Mesothelial cell of epicardium (in vitro differentiated cells): ENCODE results near the gene PRCC. TPM values are rescaled to one million over a fixed set of nuclear protein-coding genes. Genes with fewer than 3 reads are reported as not detected.
A peak's percentile ranks its signal among the peaks of the same experiment; 100 is the strongest.

Experiments used
- DNase-seq, 2 experiments: peaks; one replicate each; pipeline ENCODE4 v3.0.0; 2021; ENCODE audit warnings: low spot score in 2 of 2; ENCODE audit not compliant: unreplicated experiment in 2 of 2
- H3K27ac Mint-ChIP-seq: 2 replicates; pipeline ENCODE4 v1.8.0; 2021; ENCODE audit warnings: mixed read lengths
- H3K27me3 Mint-ChIP-seq: 2 replicates; pipeline ENCODE4 v1.8.0; 2021; ENCODE audit warnings: low read depth, mixed read lengths
- H3K36me3 Mint-ChIP-seq: 2 replicates; pipeline ENCODE4 v1.8.0; 2021; ENCODE audit warnings: mixed read lengths
- H3K4me1 Mint-ChIP-seq: 2 replicates; pipeline ENCODE4 v1.8.0; 2021; ENCODE audit warnings: mixed read lengths
- H3K4me3 Mint-ChIP-seq: 2 replicates; pipeline ENCODE4 v1.8.0; 2021; ENCODE audit warnings: mild to moderate bottlenecking, moderate library complexity, mixed read lengths
- H3K9me3 Mint-ChIP-seq: 2 replicates; pipeline ENCODE4 v1.8.0; 2021; ENCODE audit warnings: mixed read lengths
- total RNA-seq: library from RNA; stranded (reverse); gene quantifications from 3 replicates; pipeline ENCODE4 v1.2.1, GENCODE V29; 2021
- TF ChIP-seq, protein P1 (sequence below): fragments of 200-600 bp; sonication (generic); IDR thresholded peaks from one replicate; pipeline ENCODE4 v1.5.0; 2021; ENCODE audit warnings: antibody characterized with exemption; ENCODE audit not compliant: unreplicated experiment

PRCC gene
- total RNA-seq, 1 donor from 2014 or later = 93.7 TPM

DNA sequence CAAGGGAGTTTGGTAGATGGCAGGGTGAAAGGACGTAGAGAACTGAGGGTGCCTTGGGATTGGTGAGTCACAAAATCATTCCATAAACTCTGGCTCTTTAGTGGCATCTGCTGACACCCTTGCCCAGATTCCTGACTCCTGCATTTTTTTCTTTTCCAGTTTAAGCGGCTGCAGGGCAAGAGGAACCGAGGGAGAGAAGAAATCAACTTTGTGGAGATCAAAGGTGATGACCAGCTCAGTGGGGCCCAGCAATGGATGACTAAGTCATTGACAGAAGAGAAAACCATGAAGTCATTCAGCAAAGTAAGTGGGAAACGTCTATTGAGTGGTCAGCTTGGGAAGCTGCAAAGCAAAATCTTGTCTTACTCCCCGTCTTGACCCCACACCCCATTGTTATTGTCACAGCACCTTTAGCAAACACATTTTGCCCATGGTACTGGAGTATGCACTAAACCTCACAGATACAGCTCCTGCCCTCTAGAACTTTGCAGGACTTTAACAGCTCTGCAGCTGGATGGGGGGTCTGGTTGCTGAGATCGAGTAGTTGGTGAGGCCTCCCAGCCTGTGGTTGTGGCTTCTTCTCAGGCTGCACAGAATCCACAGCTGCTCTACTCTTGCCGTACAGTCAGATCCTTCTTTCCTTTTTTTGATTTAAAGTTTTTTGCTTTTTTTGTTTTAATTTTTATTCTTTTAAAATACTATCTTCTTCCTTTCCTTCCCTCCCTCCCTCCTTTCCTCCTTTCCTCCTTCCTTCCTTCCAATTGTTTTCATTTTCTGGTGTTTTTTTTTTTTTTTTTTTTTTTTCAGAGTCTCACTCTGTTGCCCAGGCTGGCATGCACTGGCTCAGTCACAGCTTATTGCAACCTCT is 27.4 kb downstream of the PRCC start:
- Mint-ChIP-seq H3K27me3 (no peaks in the 10 kb centered on the region), H3K27ac (no peak overlapping the region)
- TF ChIP-seq, protein P1, sequence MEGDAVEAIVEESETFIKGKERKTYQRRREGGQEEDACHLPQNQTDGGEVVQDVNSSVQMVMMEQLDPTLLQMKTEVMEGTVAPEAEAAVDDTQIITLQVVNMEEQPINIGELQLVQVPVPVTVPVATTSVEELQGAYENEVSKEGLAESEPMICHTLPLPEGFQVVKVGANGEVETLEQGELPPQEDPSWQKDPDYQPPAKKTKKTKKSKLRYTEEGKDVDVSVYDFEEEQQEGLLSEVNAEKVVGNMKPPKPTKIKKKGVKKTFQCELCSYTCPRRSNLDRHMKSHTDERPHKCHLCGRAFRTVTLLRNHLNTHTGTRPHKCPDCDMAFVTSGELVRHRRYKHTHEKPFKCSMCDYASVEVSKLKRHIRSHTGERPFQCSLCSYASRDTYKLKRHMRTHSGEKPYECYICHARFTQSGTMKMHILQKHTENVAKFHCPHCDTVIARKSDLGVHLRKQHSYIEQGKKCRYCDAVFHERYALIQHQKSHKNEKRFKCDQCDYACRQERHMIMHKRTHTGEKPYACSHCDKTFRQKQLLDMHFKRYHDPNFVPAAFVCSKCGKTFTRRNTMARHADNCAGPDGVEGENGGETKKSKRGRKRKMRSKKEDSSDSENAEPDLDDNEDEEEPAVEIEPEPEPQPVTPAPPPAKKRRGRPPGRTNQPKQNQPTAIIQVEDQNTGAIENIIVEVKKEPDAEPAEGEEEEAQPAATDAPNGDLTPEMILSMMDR = no peak

DNA sequence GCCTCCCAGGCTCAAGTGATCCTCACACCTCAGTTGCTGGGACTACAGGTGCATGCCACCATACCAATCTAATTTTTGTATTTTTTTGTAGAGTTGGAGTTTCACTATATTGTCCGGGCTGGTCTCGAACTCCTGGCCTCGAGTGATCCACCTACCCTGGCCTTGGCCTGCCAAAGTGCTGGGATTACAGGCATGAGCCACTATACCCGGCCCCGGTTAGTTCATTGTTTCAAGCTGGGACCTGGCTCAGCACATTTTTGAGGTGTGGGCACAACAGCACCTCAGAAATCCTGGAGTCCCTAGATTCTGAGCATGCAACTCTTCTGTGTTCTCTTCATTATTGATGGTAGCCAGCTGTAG is 28.0 kb downstream of the PRCC start:
- DNase-seq = no peak
- Mint-ChIP-seq H3K4me1 (no peaks in the 10 kb centered on the region), H3K4me3 (no peak overlapping the region), H3K27me3 (no peaks in the 10 kb centered on the region), H3K9me3 (no peaks in the 10 kb centered on the region), H3K27ac (no peak overlapping the region), H3K36me3 (peaks cover 29% of the 10 kb centered on the region)
- TF ChIP-seq, protein P1 = no peak

More for the DNA sequence above, 27.4 kb downstream of the PRCC start:
- H3K9me3 Mint-ChIP-seq = no peaks in the 10 kb centered on the region
- no peaks in the 10 kb centered on the region for H3K4me1 Mint-ChIP-seq
- H3K36me3 Mint-ChIP-seq = peaks cover 26% of the 10 kb centered on the region
- no peak for DNase-seq
- H3K4me3 Mint-ChIP-seq = no peak overlapping the region

DNA sequence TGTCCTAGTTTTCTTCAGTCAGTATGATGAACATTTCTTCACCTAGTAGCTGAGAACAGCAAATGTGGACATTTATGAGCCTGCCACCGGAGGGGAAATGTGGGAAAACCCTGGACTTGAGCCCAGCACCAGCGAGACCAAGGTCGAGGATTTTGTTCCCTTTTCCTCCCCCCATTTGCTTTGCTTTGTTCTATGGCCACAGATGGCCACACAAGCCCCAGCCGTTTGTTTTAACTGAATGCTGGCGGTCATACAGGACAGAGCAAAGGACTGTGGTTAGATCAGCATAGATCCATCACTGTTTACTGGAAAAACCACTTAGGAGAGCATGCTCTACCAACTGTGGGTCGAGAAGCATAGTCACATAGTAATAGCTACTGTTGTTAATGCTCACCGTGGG is 28.5 kb downstream of the PRCC start:
- H3K27me3 Mint-ChIP-seq = no peaks in the 10 kb centered on the region
- TF ChIP-seq, protein P1 = no peak
- peaks cover 32% of the 10 kb centered on the region for H3K36me3 Mint-ChIP-seq
- no peak for DNase-seq
- no peak overlapping the region for H3K4me3 Mint-ChIP-seq
- no peak overlapping the region for H3K27ac Mint-ChIP-seq
- H3K4me1 Mint-ChIP-seq = no peaks in the 10 kb centered on the region
- H3K9me3 Mint-ChIP-seq = no peaks in the 10 kb centered on the region

DNA sequence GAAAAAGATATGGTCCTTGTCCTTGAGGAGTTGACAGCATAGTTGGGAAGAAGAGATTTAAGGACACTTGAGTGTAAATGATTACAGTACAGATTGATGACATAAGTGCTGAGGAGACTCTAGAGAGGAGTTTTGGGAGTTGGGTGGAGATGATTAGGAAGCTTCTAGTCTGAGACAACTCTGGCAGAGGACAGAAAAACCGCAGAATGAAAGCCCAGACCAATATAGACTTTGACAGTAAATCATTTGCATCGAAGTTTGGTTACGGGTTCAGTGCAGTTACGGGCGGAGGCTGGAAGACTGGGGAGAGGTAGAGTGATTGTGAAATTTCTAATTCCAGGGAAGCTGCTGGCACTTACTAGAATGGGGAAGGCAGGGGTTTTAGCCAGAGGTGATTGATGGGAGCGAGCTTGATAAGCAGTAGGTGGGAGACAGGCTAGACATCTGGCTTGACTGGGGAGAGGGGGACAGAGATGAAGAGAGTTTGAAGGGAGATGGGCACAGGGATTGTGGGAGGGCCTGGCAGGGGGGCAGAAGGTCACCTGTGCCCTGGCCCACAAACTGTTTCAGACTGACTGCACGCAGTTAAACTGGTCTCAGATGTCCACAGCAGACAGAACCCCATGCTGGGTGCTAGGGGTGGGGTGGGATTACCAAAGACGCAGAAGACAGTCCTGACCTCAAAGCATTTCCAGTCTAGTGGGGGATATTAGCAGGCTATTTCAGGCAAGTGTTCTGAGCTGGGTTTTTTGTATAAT is 29.2 kb downstream of the PRCC start:
- Mint-ChIP-seq H3K27me3 (no peaks in the 10 kb centered on the region), H3K4me3 (no peak overlapping the region), H3K36me3 (peaks cover 34% of the 10 kb centered on the region), H3K27ac (peak overlapping the region; percentile 8), H3K4me1 (peaks cover 5% of the 10 kb centered on the region), H3K9me3 (no peaks in the 10 kb centered on the region)
- no peak for DNase-seq
- TF ChIP-seq, protein P1 = no peak

DNA sequence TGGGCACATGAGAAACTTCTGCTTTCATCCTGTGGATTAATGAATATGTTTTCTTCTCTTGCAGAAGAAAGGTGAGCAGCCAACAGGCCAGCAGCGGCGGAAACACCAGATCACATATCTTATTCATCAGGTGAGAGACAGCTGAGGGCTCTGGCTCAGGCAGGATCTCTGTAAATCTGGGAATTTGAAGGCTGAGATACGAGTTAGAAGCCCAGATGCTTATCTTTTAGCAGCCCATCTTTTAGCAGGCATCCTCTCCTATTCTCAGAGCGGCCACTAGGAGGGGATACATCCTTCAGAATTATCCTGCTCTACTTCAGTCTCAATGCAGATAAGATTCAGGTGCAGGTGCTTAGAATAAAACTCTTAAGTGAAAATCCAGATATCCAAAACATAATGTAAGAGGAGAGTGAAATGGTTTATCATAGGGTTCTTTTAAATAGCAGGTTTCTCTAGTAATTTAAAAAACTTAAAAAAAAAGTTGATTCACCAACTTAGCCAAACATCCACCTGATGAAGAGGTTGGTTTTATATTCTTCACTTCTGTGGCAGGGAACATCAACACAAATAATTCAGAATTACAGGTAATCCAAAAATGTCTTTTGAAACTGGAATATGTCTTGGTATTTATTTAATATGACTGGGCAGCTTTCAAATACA is 30.0 kb downstream of the PRCC start:
- H3K36me3 Mint-ChIP-seq = peaks cover 31% of the 10 kb centered on the region
- no peak overlapping the region for H3K27ac Mint-ChIP-seq
- H3K4me3 Mint-ChIP-seq = no peak overlapping the region
- peak in 1 of 2 experiments; percentile 59 for DNase-seq
- H3K27me3 Mint-ChIP-seq = no peaks in the 10 kb centered on the region
- peaks cover 7% of the 10 kb centered on the region for H3K4me1 Mint-ChIP-seq
- TF ChIP-seq, protein P1 = peak; percentile 60
- H3K9me3 Mint-ChIP-seq = no peaks in the 10 kb centered on the region
